HepG2 (cell line): ENCODE data around the gene VPS11. TPM values are rescaled to one million over a fixed set of nuclear protein-coding genes. Genes with fewer than 3 reads are reported as not detected.

Experiments used
- BRD4 ChIP-seq: sonication (generic); formaldehyde crosslinking; IDR thresholded peaks from 2 replicates; pipeline ENCODE4 v1.4.0; 2020; ENCODE audit warnings: missing genetic modification reagents
- CBX2 ChIP-seq, 2 experiments: fragments of 200-600 bp in 1 of 2; sonication (generic); formaldehyde crosslinking in 1 of 2; IDR thresholded peaks; 2 replicates each; pipeline versions ENCODE4 v1.7.0 to v1.8.1; 2018 to 2022; ENCODE audit warnings: low read depth in 2 of 2, low read length in 1 of 2, mild to moderate bottlenecking in 1 of 2, missing genetic modification reagents in 1 of 2
- GATAD2A ChIP-seq: IDR thresholded peaks from 2 replicates; pipeline ENCODE4 v1.6.1; 2016
- KAT7 ChIP-seq: IDR thresholded peaks from 2 replicates; pipeline ENCODE4 v1.6.1; 2018; ENCODE audit warnings: borderline replicate concordance, missing compliant biosample characterization
- MATR3 ChIP-seq: sonication (generic); formaldehyde crosslinking; IDR thresholded peaks from 2 replicates; pipeline ENCODE4 v1.4.0; 2020; ENCODE audit warnings: missing genetic modification reagents
- PBX2 ChIP-seq: IDR thresholded peaks from 2 replicates; pipeline ENCODE4 v1.6.1; 2016; ENCODE audit warnings: control low read depth
- PHF21A ChIP-seq: sonication (generic); formaldehyde crosslinking; IDR thresholded peaks from 2 replicates; pipeline ENCODE4 v1.5.0; 2020; ENCODE audit warnings: mild to moderate bottlenecking, missing genetic modification reagents
- SRY ChIP-seq: sonication (generic); formaldehyde crosslinking; IDR thresholded peaks from 2 replicates; pipeline ENCODE4 v1.8.0; 2022; ENCODE audit warnings: mild to moderate bottlenecking, missing genetic modification reagents
- THAP7 ChIP-seq: sonication (generic); formaldehyde crosslinking; IDR thresholded peaks from 2 replicates; pipeline ENCODE4 v1.8.1; 2023; ENCODE audit warnings: mild to moderate bottlenecking, missing genetic modification reagents
- U2AF2 ChIP-seq: fragments of 200-400 bp; formaldehyde crosslinking; IDR thresholded peaks from 2 replicates; pipeline ENCODE4 v1.6.1; 2017; ENCODE audit warnings: low read depth, mild to moderate bottlenecking, low read length
- ZFP62 ChIP-seq: sonication (generic); formaldehyde crosslinking; IDR thresholded peaks from 2 replicates; pipeline ENCODE4 v1.4.0; 2020; ENCODE audit warnings: missing genetic modification reagents
- ZNF326 ChIP-seq: sonication (generic); formaldehyde crosslinking; IDR thresholded peaks from 2 replicates; pipeline ENCODE4 v1.4.0; 2020; ENCODE audit warnings: missing genetic modification reagents, borderline replicate concordance
- ZNF501 ChIP-seq: sonication (generic); formaldehyde crosslinking; IDR thresholded peaks from 2 replicates; pipeline ENCODE4 v1.5.1; 2020; ENCODE audit warnings: mild to moderate bottlenecking, moderate library complexity, missing genetic modification reagents
- ZNF550 ChIP-seq: sonication (generic); formaldehyde crosslinking; IDR thresholded peaks from 2 replicates; pipeline ENCODE4 v1.4.0; 2020; ENCODE audit warnings: mild to moderate bottlenecking, missing genetic modification reagents, borderline replicate concordance
- ZNF672 ChIP-seq: sonication (generic); formaldehyde crosslinking; IDR thresholded peaks from 2 replicates; pipeline ENCODE4 v1.8.1; 2022; ENCODE audit warnings: missing genetic modification reagents
- ZNF749 ChIP-seq: sonication (generic); formaldehyde crosslinking; IDR thresholded peaks from 2 replicates; pipeline ENCODE4 v1.8.0; 2022; ENCODE audit warnings: mild to moderate bottlenecking, missing genetic modification reagents, moderate library complexity, borderline replicate concordance
- ZSCAN20 ChIP-seq: sonication (generic); formaldehyde crosslinking; IDR thresholded peaks from 2 replicates; pipeline ENCODE4 v1.4.0; 2020; ENCODE audit warnings: missing genetic modification reagents, mild to moderate bottlenecking, borderline replicate concordance
- ZSCAN25 ChIP-seq: sonication (generic); formaldehyde crosslinking; IDR thresholded peaks from 2 replicates; pipeline ENCODE4 v1.8.0; 2022; ENCODE audit warnings: mild to moderate bottlenecking, missing genetic modification reagents
- polyA plus RNA-seq, 8 experiments: library from polyadenylated mRNA; depleted of rRNA in 3 of 8; stranded (reverse) in 7 of 8; unstranded in 1 of 8; fragments of >200 nt; fragmentation: Illumina TruSeq in 4 of 8; extraction: Trizol in 4 of 8; gene quantifications; 2 replicates each; pipeline versions ENCODE4 v1.2.1 to v1.2.3, GENCODE V29; 2011 to 2016; ENCODE audit warnings: low read depth in 4 of 8, missing spikeins in 1 of 8, mixed read lengths in 1 of 8; ENCODE audit not compliant: insufficient read depth in 1 of 8
- total RNA-seq, 5 experiments: library from RNA; depleted of rRNA; stranded (reverse); fragments of >200 nt; fragmentation: Illumina TruSeq; extraction: Trizol; gene quantifications; 2 replicates each; pipeline ENCODE4 v1.2.3, GENCODE V29; 2016; ENCODE audit warnings: low read depth in 1 of 5
- TF ChIP-seq, protein P1 (sequence below): sonication (generic); formaldehyde crosslinking; IDR thresholded peaks from 2 replicates; pipeline ENCODE4 v1.8.0; 2022; ENCODE audit warnings: mild to moderate bottlenecking, missing genetic modification reagents; ENCODE audit not compliant: insufficient replicate concordance
- TF ChIP-seq, protein P2 (sequence below): sonication (generic); formaldehyde crosslinking; conservative IDR thresholded peaks from 2 replicates; pipeline ENCODE4 v1.5.0; 2020; ENCODE audit warnings: missing genetic modification reagents
- TF ChIP-seq, protein P3 (sequence below): sonication (generic); formaldehyde crosslinking; IDR thresholded peaks from 2 replicates; pipeline ENCODE4 v1.9.0; 2021; ENCODE audit warnings: missing genetic modification reagents, mild to moderate bottlenecking, borderline replicate concordance
- TF ChIP-seq, protein P4 (sequence below): IDR thresholded peaks from 2 replicates; pipeline ENCODE4 v1.6.1; 2012; ENCODE audit warnings: low read depth, low read length, improper control_type of control experiment

Gene VPS11
- total and polyA plus RNA-seq, 2 of the 13 experiments (the other 11 are each of a cell fraction or from before 2014, with no cell fraction given), result 13.7 to 21.6 TPM

GRCh38 chr11:119108857-119109221 is 41.2 kb downstream of the VPS11 start (continued):
- no peak for TF ChIP-seq BRD4 (CRISPR knock-in tag)
- no peak for TF ChIP-seq ZNF672 (CRISPR knock-in tag)
- TF ChIP-seq, protein P1, sequence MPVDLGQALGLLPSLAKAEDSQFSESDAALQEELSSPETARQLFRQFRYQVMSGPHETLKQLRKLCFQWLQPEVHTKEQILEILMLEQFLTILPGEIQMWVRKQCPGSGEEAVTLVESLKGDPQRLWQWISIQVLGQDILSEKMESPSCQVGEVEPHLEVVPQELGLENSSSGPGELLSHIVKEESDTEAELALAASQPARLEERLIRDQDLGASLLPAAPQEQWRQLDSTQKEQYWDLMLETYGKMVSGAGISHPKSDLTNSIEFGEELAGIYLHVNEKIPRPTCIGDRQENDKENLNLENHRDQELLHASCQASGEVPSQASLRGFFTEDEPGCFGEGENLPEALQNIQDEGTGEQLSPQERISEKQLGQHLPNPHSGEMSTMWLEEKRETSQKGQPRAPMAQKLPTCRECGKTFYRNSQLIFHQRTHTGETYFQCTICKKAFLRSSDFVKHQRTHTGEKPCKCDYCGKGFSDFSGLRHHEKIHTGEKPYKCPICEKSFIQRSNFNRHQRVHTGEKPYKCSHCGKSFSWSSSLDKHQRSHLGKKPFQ (CRISPR knock-in tag), result no peak
- TF ChIP-seq PHF21A (CRISPR knock-in tag), result no peak
- TF ChIP-seq ZNF501 (CRISPR knock-in tag), result no peak
- TF ChIP-seq GATAD2A (CRISPR knock-in tag), result no peak; the same call in 1 of the 2 replicates
- TF ChIP-seq KAT7 (CRISPR knock-in tag), result no peak
- TF ChIP-seq ZNF550 (CRISPR knock-in tag), result no peak
- TF ChIP-seq ZSCAN25, result no peak
- TF ChIP-seq MATR3 (CRISPR knock-in tag), result no peak
- TF ChIP-seq PBX2 (CRISPR knock-in tag), result no peak
- TF ChIP-seq CBX2 (IDR thresholded peaks at IDR 0.05; ENCODE audit: low read depth, low read length), result no peak
- TF ChIP-seq CBX2 (CRISPR knock-in tag; IDR thresholded peaks at IDR 0.05; ENCODE audit: low read depth), result no peak
- TF ChIP-seq, protein P2, sequence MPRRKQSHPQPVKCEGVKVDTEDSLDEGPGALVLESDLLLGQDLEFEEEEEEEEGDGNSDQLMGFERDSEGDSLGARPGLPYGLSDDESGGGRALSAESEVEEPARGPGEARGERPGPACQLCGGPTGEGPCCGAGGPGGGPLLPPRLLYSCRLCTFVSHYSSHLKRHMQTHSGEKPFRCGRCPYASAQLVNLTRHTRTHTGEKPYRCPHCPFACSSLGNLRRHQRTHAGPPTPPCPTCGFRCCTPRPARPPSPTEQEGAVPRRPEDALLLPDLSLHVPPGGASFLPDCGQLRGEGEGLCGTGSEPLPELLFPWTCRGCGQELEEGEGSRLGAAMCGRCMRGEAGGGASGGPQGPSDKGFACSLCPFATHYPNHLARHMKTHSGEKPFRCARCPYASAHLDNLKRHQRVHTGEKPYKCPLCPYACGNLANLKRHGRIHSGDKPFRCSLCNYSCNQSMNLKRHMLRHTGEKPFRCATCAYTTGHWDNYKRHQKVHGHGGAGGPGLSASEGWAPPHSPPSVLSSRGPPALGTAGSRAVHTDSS (CRISPR knock-in tag), result no peak
- TF ChIP-seq, protein P3, sequence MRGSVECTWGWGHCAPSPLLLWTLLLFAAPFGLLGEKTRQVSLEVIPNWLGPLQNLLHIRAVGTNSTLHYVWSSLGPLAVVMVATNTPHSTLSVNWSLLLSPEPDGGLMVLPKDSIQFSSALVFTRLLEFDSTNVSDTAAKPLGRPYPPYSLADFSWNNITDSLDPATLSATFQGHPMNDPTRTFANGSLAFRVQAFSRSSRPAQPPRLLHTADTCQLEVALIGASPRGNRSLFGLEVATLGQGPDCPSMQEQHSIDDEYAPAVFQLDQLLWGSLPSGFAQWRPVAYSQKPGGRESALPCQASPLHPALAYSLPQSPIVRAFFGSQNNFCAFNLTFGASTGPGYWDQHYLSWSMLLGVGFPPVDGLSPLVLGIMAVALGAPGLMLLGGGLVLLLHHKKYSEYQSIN (CRISPR knock-in tag), result no peak
- TF ChIP-seq ZSCAN20 (CRISPR knock-in tag), result no peak
- TF ChIP-seq SRY (CRISPR knock-in tag), result no peak
- no peak for TF ChIP-seq ZFP62 (CRISPR knock-in tag)
- no peak for TF ChIP-seq ZNF326 (CRISPR knock-in tag)
- TF ChIP-seq THAP7 (CRISPR knock-in tag), result no peak
- no peak for TF ChIP-seq U2AF2
- no peak for TF ChIP-seq ZNF749 (CRISPR knock-in tag)
- TF ChIP-seq, protein P4, sequence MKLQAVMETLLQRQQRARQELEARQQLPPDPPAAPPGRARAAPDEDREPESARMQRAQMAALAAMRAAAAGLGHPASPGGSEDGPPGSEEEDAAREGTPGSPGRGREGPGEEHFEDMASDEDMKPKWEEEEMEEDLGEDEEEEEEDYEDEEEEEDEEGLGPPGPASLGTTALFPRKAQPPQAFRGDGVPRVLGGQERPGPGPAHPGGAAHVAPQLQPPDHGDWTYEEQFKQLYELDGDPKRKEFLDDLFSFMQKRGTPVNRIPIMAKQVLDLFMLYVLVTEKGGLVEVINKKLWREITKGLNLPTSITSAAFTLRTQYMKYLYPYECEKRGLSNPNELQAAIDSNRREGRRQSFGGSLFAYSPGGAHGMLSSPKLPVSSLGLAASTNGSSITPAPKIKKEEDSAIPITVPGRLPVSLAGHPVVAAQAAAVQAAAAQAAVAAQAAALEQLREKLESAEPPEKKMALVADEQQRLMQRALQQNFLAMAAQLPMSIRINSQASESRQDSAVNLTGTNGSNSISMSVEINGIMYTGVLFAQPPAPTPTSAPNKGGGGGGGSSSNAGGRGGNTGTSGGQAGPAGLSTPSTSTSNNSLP, result no peak
